Measurements from ENCODE around the gene KCNG1.

The KCNG1 gene

DNA sequence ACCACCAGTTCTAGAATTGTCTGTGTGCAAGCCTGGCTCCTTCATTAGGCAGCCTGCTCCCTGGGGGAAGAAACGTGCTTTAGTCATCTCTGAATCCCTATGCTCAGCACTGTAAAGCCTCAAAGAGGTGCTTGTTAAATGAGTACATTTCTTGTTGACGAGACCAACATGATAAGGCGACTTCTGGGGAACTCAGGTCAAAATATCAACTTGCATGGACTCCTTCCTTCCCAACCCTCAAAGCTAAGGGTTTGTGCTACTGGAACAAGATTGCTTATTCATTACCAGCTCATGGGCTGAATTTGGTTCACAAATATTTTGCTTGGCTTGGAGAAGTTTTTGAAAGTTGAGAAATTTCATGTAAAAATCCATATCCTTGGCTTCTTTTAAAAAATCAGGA lies 10.6 kb downstream of the KCNG1 start:
- DNase-seq: no peak
- Histone ChIP-seq H3K9me3 (no peaks in the 10 kb centered on the region), H3K4me3 (ENCODE audit: low read depth, low read length) (no peak overlapping the region), H3K27me3 (no peaks in the 10 kb centered on the region), H3K4me1 (no peaks in the 10 kb centered on the region), H3K36me3 (no peaks in the 10 kb centered on the region)
- TF ChIP-seq, protein P1, sequence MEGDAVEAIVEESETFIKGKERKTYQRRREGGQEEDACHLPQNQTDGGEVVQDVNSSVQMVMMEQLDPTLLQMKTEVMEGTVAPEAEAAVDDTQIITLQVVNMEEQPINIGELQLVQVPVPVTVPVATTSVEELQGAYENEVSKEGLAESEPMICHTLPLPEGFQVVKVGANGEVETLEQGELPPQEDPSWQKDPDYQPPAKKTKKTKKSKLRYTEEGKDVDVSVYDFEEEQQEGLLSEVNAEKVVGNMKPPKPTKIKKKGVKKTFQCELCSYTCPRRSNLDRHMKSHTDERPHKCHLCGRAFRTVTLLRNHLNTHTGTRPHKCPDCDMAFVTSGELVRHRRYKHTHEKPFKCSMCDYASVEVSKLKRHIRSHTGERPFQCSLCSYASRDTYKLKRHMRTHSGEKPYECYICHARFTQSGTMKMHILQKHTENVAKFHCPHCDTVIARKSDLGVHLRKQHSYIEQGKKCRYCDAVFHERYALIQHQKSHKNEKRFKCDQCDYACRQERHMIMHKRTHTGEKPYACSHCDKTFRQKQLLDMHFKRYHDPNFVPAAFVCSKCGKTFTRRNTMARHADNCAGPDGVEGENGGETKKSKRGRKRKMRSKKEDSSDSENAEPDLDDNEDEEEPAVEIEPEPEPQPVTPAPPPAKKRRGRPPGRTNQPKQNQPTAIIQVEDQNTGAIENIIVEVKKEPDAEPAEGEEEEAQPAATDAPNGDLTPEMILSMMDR (IDR thresholded peaks at IDR 0.05; ENCODE audit: low read depth, low read length): no peak

- Histone ChIP-seq H3K9me3 (no peaks in the 10 kb centered on the region), H3K4me1 (no peaks in the 10 kb centered on the region), H3K4me3 (ENCODE audit: low read depth, low read length) (no peak overlapping the region), H3K27me3 (no peaks in the 10 kb centered on the region), H3K36me3 (no peaks in the 10 kb centered on the region)
- DNase-seq: no peak
- TF ChIP-seq, protein P1 (IDR thresholded peaks at IDR 0.05; ENCODE audit: low read depth, low read length): no peak
These were observed 11.4 kb downstream of the KCNG1 start for GRCh38 chr20:51011479-51011878.

DNA sequence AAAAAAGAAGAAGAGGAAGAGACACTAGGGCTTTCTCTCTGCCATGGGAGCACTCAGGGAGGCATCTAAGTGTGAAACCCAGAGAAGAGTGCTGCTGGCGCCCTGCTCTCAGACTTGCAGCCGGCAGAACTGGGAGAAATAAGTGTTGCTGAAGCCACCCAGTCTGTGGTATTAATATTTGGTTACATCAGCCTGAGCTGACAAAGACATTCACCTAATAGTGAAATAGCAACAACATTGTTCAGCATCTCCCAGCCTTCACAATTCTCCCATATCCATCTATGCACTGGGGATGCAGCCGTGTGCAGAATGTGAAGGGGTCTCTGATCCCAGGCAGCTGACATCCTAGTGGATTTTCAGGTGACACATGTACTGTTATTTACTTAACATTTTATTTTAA lies 12.0 kb downstream of the KCNG1 start:
- H3K36me3 ChIP-seq: no peaks in the 10 kb centered on the region
- H3K4me1 ChIP-seq: no peaks in the 10 kb centered on the region
- H3K9me3 ChIP-seq: no peaks in the 10 kb centered on the region
- H3K27me3 ChIP-seq: no peaks in the 10 kb centered on the region
- TF ChIP-seq, protein P1 (IDR thresholded peaks at IDR 0.05; ENCODE audit: low read depth, low read length): no peak
- H3K4me3 ChIP-seq (ENCODE audit: low read depth, low read length): no peak overlapping the region
- no peak for DNase-seq

GRCh38 chr20:51010043-51010365 lies 12.9 kb downstream of the KCNG1 start:
- no peak for DNase-seq
- Histone ChIP-seq H3K9me3 (no peaks in the 10 kb centered on the region), H3K27me3 (no peaks in the 10 kb centered on the region), H3K4me1 (no peaks in the 10 kb centered on the region), H3K4me3 (ENCODE audit: low read depth, low read length) (no peak overlapping the region), H3K36me3 (no peaks in the 10 kb centered on the region)
- TF ChIP-seq, protein P1 (IDR thresholded peaks at IDR 0.05; ENCODE audit: low read depth, low read length): no peak

- Histone ChIP-seq H3K4me1 (no peaks in the 10 kb centered on the region), H3K36me3 (no peaks in the 10 kb centered on the region), H3K4me3 (ENCODE audit: low read depth, low read length) (no peak overlapping the region), H3K9me3 (no peaks in the 10 kb centered on the region), H3K27me3 (no peaks in the 10 kb centered on the region)
- TF ChIP-seq, protein P1 (IDR thresholded peaks at IDR 0.05; ENCODE audit: low read depth, low read length): no peak
- DNase-seq: no peak
These were observed 13.4 kb downstream of the KCNG1 start for GRCh38 chr20:51009303-51010042.

GRCh38 chr20:51008718-51009117 lies 14.2 kb downstream of the KCNG1 start:
- H3K4me1 ChIP-seq: no peaks in the 10 kb centered on the region
- no peaks in the 10 kb centered on the region for H3K36me3 ChIP-seq
- no peak for DNase-seq
- no peaks in the 10 kb centered on the region for H3K9me3 ChIP-seq
- TF ChIP-seq, protein P1 (IDR thresholded peaks at IDR 0.05; ENCODE audit: low read depth, low read length): no peak
- H3K4me3 ChIP-seq (ENCODE audit: low read depth, low read length): no peak overlapping the region
- no peaks in the 10 kb centered on the region for H3K27me3 ChIP-seq
